HepG2 (cell line): ENCODE data around the gene AUNIP. TPM values are rescaled to one million over a fixed set of nuclear protein-coding genes. Genes with fewer than 3 reads are reported as not detected.

ENCODE experiments used
- ATAC-seq: fragments of 200-7000 bp; cut with Tn5 transposase; 3 replicates; pipeline ENCODE4 v1.9.1; 2020; ENCODE audit warnings: mild to moderate bottlenecking, moderate library complexity
- BruUV-seq: library from RNA; stranded (reverse); fragments of 400-500 nt; replicated peaks from 2 replicates; lab custom pipeline; 2021; lab: Mats Ljungman, UMichigan
- CTCF ChIA-PET: fragments of 300-600 bp; formaldehyde crosslinking; extraction: SDS; loops from one replicate; lab custom pipeline; 2021; ENCODE audit warnings: low total read pairs, inconsistent platforms, low intra/inter-chr PET ratio; lab: Yijun Ruan, JAX
- POLR2A ChIA-PET: fragments of 350-600 bp; sonication (Branson Sonifier 250); formaldehyde crosslinking; loops from one replicate; lab custom pipeline; 2020; ENCODE audit warnings: antibody characterized with exemption, inconsistent platforms; lab: Yijun Ruan, JAX
- DNase-seq: peaks from one replicate; pipeline ENCODE4 v3.0.0-alpha.2; 2015; ENCODE audit warnings: low spot score
- FAIRE-seq: peaks from 3 replicates; lab custom pipeline; 2011; peaks lifted over from hg19 to GRCh38; lab: Jason Lieb, UNC
- H2AFZ ChIP-seq: one replicate; pipeline ENCODE4 v1.6.1; 2011; ENCODE audit warnings: low read length, inconsistent platforms
- H3K27ac ChIP-seq: fragments of 300-600 bp; 3 replicates; pipeline ENCODE4 v1.8.0; 2011; ENCODE audit warnings: mixed run types, mild to moderate bottlenecking, mixed read lengths, low read length, inconsistent platforms; ENCODE audit not compliant: insufficient read depth; ENCODE audit errors: extremely low read length
- H3K27me3 ChIP-seq, 2 experiments: fragments of 200-600 bp in 1 of 2; 2 replicates in 1 of 2; 3 replicates in 1 of 2; pipeline versions ENCODE4 v1.6.0 to v1.8.0; 2011; ENCODE audit warnings: low read length in 2 of 2, mild to moderate bottlenecking in 2 of 2, moderate library complexity in 2 of 2, inconsistent platforms in 1 of 2; ENCODE audit not compliant: insufficient read depth in 2 of 2, control insufficient read depth in 1 of 2
- H3K36me3 ChIP-seq, 2 experiments: fragments of 200-600 bp in 1 of 2; replicated peaks in 1 of 2; 2 replicates in 1 of 2; 3 replicates in 1 of 2; pipeline versions ENCODE4 v1.5.1 to v1.8.0; 2011; ENCODE audit warnings: low read length in 2 of 2, inconsistent platforms in 1 of 2; ENCODE audit not compliant: insufficient read depth in 2 of 2, control insufficient read depth in 1 of 2
- H3K4me1 ChIP-seq: 2 replicates; pipeline ENCODE4 v1.5.1; 2012; ENCODE audit warnings: low read length, inconsistent platforms; ENCODE audit not compliant: insufficient read depth
- H3K4me2 ChIP-seq: 2 replicates; pipeline ENCODE4 v1.6.0; 2011; ENCODE audit warnings: low read depth, low read length, inconsistent platforms
- H3K4me3 ChIP-seq, 3 experiments: fragments of 200-600 bp in 1 of 3; sonication (generic), shearing (Covaris generic) in 1 of 3; replicated peaks in 1 of 3; 2 replicates each; pipeline ENCODE4 v1.5.1; 2011 to 2016; ENCODE audit warnings: low read length in 3 of 3, inconsistent platforms in 2 of 3, low read depth in 2 of 3, mild to moderate bottlenecking in 2 of 3, control low read depth in 1 of 3, mixed read lengths in 1 of 3; ENCODE audit not compliant: insufficient read depth in 1 of 3
- H3K79me2 ChIP-seq: one replicate; pipeline ENCODE4 v1.6.1; 2011; ENCODE audit warnings: low read length, inconsistent platforms; ENCODE audit not compliant: insufficient read depth
- H3K9ac ChIP-seq: 2 replicates; pipeline ENCODE4 v1.6.0; 2011; ENCODE audit warnings: mild to moderate bottlenecking, low read depth, low read length, inconsistent platforms; ENCODE audit not compliant: insufficient read depth
- H3K9me3 ChIP-seq: 2 replicates; pipeline ENCODE4 v1.5.1; 2012; ENCODE audit warnings: mild to moderate bottlenecking, low read length
- H4K20me1 ChIP-seq: 2 replicates; pipeline ENCODE4 v1.6.0; 2011; ENCODE audit warnings: inconsistent platforms, mild to moderate bottlenecking, low read length, moderate library complexity; ENCODE audit not compliant: insufficient read depth
- CREB1 ChIP-seq, 2 experiments: fragments of 450-650 bp in 1 of 2; IDR thresholded peaks; 2 replicates each; pipeline ENCODE4 v1.6.1; 2016 to 2017; ENCODE audit warnings: control low read depth in 1 of 2, mild to moderate bottlenecking in 1 of 2, missing compliant biosample characterization in 1 of 2, missing genetic modification characterization in 1 of 2
- HES4 ChIP-seq: sonication (generic); formaldehyde crosslinking; IDR thresholded peaks from 2 replicates; pipeline ENCODE4 v1.9.0; 2021; ENCODE audit warnings: mild to moderate bottlenecking, missing genetic modification reagents, borderline replicate concordance
- HMG20A ChIP-seq: IDR thresholded peaks from 2 replicates; pipeline ENCODE4 v1.6.1; 2016; ENCODE audit warnings: borderline replicate concordance
- HNF4A ChIP-seq: sonication (generic); formaldehyde crosslinking; IDR thresholded peaks from 2 replicates; pipeline ENCODE4 v1.4.0; 2020; ENCODE audit warnings: missing genetic modification reagents
- JUN ChIP-seq: sonication (generic); formaldehyde crosslinking; IDR thresholded peaks from 2 replicates; pipeline ENCODE4 v1.4.0; 2020; ENCODE audit warnings: mild to moderate bottlenecking, missing genetic modification reagents
- KDM2A ChIP-seq: sonication (generic); formaldehyde crosslinking; IDR thresholded peaks from 2 replicates; pipeline ENCODE4 v1.4.0; 2020; ENCODE audit warnings: low read depth, missing genetic modification reagents, borderline replicate concordance
- KMT2A ChIP-seq: sonication (generic); formaldehyde crosslinking; IDR thresholded peaks from 2 replicates; pipeline ENCODE4 v1.4.0; 2020; ENCODE audit warnings: missing genetic modification reagents
- NCOA5 ChIP-seq: sonication (generic); formaldehyde crosslinking; IDR thresholded peaks from 2 replicates; pipeline ENCODE4 v1.4.0; 2020; ENCODE audit warnings: missing genetic modification reagents
- PATZ1 ChIP-seq: sonication (generic); formaldehyde crosslinking; IDR thresholded peaks from 2 replicates; pipeline ENCODE4 v1.4.0; 2020; ENCODE audit warnings: missing genetic modification reagents
- RFXAP ChIP-seq: sonication (generic); formaldehyde crosslinking; IDR thresholded peaks from 2 replicates; pipeline ENCODE4 v1.4.0; 2020; ENCODE audit warnings: missing genetic modification reagents, borderline replicate concordance
- SALL1 ChIP-seq: sonication (generic); formaldehyde crosslinking; IDR thresholded peaks from 2 replicates; pipeline ENCODE4 v1.8.0; 2022; ENCODE audit warnings: mild to moderate bottlenecking, missing genetic modification reagents
- SAP130 ChIP-seq: IDR thresholded peaks from 2 replicates; pipeline ENCODE4 v1.6.1; 2016; ENCODE audit warnings: low read depth
- SOX6 ChIP-seq, 2 experiments: fragments of 450-650 bp in 1 of 2; sonication (generic) in 1 of 2; formaldehyde crosslinking in 1 of 2; IDR thresholded peaks; 2 replicates each; pipeline versions ENCODE4 v1.4.0 to v1.6.1; 2017 to 2020; ENCODE audit warnings: antibody characterized with exemption in 1 of 2, mild to moderate bottlenecking in 1 of 2, missing genetic modification reagents in 1 of 2
- SRSF1 ChIP-seq: fragments of 200-400 bp; formaldehyde crosslinking; optimal IDR thresholded peaks from 2 replicates; pipeline ENCODE3; 2017; ENCODE audit warnings: mild to moderate bottlenecking, low read depth, low read length, moderate library complexity
- TOPORS ChIP-seq: sonication (generic); formaldehyde crosslinking; IDR thresholded peaks from 2 replicates; pipeline ENCODE4 v1.8.0; 2023; ENCODE audit warnings: mild to moderate bottlenecking, missing genetic modification reagents
- ZMYM3 ChIP-seq: sonication (generic); formaldehyde crosslinking; IDR thresholded peaks from 2 replicates; pipeline ENCODE4 v1.5.1; 2020; ENCODE audit warnings: mild to moderate bottlenecking, missing genetic modification reagents
- ZNF10 ChIP-seq: sonication (generic); formaldehyde crosslinking; IDR thresholded peaks from 2 replicates; pipeline ENCODE4 v1.4.0; 2020; ENCODE audit warnings: mild to moderate bottlenecking, low read depth, missing genetic modification reagents, borderline replicate concordance
- ZNF263 ChIP-seq: sonication (generic); formaldehyde crosslinking; IDR thresholded peaks from 2 replicates; pipeline ENCODE4 v1.4.0; 2020; ENCODE audit warnings: missing genetic modification reagents
- ZNF333 ChIP-seq: sonication (generic); formaldehyde crosslinking; IDR thresholded peaks from 2 replicates; pipeline ENCODE4 v1.4.0; 2020; ENCODE audit warnings: mild to moderate bottlenecking, missing genetic modification reagents, borderline replicate concordance
- ZNF343 ChIP-seq: sonication (generic); formaldehyde crosslinking; IDR thresholded peaks from 2 replicates; pipeline ENCODE4 v1.4.0; 2020; ENCODE audit warnings: mild to moderate bottlenecking, missing genetic modification reagents
- ZNF644 ChIP-seq: IDR thresholded peaks from 2 replicates; pipeline ENCODE4 v1.6.1; 2016; ENCODE audit warnings: low read depth
- WGBS: methylation state at CpG from one replicate; pipeline ENCODE4 v1.1.6; 2017; ENCODE audit warnings: low lambda C conversion rate; 5-methylcytosine and 5-hydroxymethylcytosine counted together
- in situ Hi-C: cut with HindIII; loops from 2 replicates; pipeline ENCODE4 v1.10.0; 2017; ENCODE audit warnings: low pct_unique_long_range_greater_than_20kb; ENCODE audit not compliant: extremely low pct_ligation_motif_present
- intact Hi-C: fragments of 100-400 bp; cut with micrococcal nuclease; formaldehyde crosslinking; loops from one replicate; pipeline ENCODE4 v1.10.0; 2022; ENCODE audit not compliant: unreplicated experiment
- polyA plus RNA-seq, 8 experiments: library from polyadenylated mRNA; depleted of rRNA in 3 of 8; stranded (reverse) in 7 of 8; unstranded in 1 of 8; fragments of >200 nt; fragmentation: Illumina TruSeq in 4 of 8; extraction: Trizol in 4 of 8; gene quantifications; 2 replicates each; pipeline versions ENCODE4 v1.2.1 to v1.2.3, GENCODE V29; 2011 to 2016; ENCODE audit warnings: low read depth in 4 of 8, missing spikeins in 1 of 8, mixed read lengths in 1 of 8; ENCODE audit not compliant: insufficient read depth in 1 of 8
- total RNA-seq, 5 experiments: library from RNA; depleted of rRNA; stranded (reverse); fragments of >200 nt; fragmentation: Illumina TruSeq; extraction: Trizol; gene quantifications; 2 replicates each; pipeline ENCODE4 v1.2.3, GENCODE V29; 2016; ENCODE audit warnings: low read depth in 1 of 5
- TF ChIP-seq, protein P1 (sequence below): IDR thresholded peaks from 2 replicates; pipeline ENCODE4 v1.6.1; 2016; ENCODE audit warnings: missing compliant biosample characterization, missing genetic modification reagents, borderline replicate concordance
- TF ChIP-seq, protein P2 (sequence below): IDR thresholded peaks from 2 replicates; pipeline ENCODE4 v1.6.1; 2016; ENCODE audit warnings: mild to moderate bottlenecking, missing biosample characterization, missing genetic modification reagents

Gene AUNIP
- total and polyA plus RNA-seq, 2 of the 13 experiments (the other 11 are each of a cell fraction or from before 2014, with no cell fraction given): 3.8 to 12.3 TPM

DNA sequence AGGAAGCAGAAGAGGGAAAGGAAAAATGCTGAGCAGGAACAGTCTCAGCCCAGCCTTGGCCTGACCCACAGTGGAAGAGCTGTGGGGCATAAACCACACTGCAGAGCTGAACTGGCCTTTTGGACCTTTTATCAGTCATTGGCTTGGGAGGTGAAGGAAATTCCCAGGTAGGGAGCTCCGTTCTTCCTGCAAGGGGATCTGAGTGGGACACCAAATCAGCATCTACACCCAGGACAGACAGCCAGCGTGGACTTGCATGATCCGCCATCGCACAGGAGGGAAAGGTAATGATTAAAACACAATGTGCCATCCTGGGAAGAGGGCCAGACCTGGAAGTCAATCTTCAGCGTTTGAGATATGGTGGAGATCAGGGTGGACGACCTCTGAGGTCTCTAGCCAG lies 40.7 kb downstream of the AUNIP start:
- Histone ChIP-seq H3K27ac (peak overlapping the region; percentile 98), H4K20me1 (peaks cover 4% of the 10 kb centered on the region; the same call in 1 of the 2 replicates), H3K79me2 (peaks cover 26% of the 10 kb centered on the region), H3K27me3 (no peaks in the 10 kb centered on the region; a peak in 1 of 5 replicates), H3K4me1 (peaks cover 28% of the 10 kb centered on the region), H3K4me2 (peak overlapping the region; percentile 95), H3K9me3 (no peaks in the 10 kb centered on the region), H3K36me3 (no peaks in the 10 kb centered on the region; a peak in 1 of 5 replicates), H2AFZ (no peak overlapping the region), H3K4me3 (peak overlapping the region; percentile 90 to 94 (median 94)), H3K9ac (peak overlapping the region; percentile 98)
- intact Hi-C loops (no loop called here), in situ Hi-C loops (loop anchor here (25.0 kb wide), 1 partner anchor 206 kb away; the partner anchor contains the start of gene MAN1C1)
- DNase-seq (peak; percentile 10), FAIRE-seq (no peak), ATAC-seq (no peak)
- no TSS peak for BruUV-seq
- 0% methylated on average over 6 of the region's 6 CpGs for WGBS
- CTCF ChIA-PET: no interaction called here
- POLR2A ChIA-PET: interaction anchor here (1.0 to 3.3 kb wide), 3 partner anchors 9 to 179 kb away, joined by 3 to 20 read pairs (median 10); partner anchors contain the start of gene PAFAH2
- TF ChIP-seq HMG20A (CRISPR knock-in tag) (no peak), KDM2A (CRISPR knock-in tag) (peak; percentile 28; the same call in 1 of the 2 replicates), HES4 (CRISPR knock-in tag) (no peak), SOX6 (IDR thresholded peaks at IDR 0.05) (no peak), SOX6 (CRISPR knock-in tag; IDR thresholded peaks at IDR 0.05) (no peak), CREB1 (IDR thresholded peaks at IDR 0.05) (no peak), CREB1 (CRISPR knock-in tag; IDR thresholded peaks at IDR 0.05) (0 out of 2 replicates have a peak, but pooled peaks have one; percentile 2), KMT2A (CRISPR knock-in tag) (no peak), ZNF263 (CRISPR knock-in tag) (0 out of 2 replicates have a peak, but pooled peaks have one; percentile 3), SAP130 (CRISPR knock-in tag) (0 out of 2 replicates have a peak, but pooled peaks have one; percentile 18), ZMYM3 (no peak), SRSF1 (no peak), PATZ1 (CRISPR knock-in tag) (peak; percentile 7; the same call in 1 of the 2 replicates), ZNF644 (peak; percentile 35; the same call in 1 of the 2 replicates), HNF4A (CRISPR knock-in tag) (peak; percentile 70), TOPORS (CRISPR knock-in tag) (no peak), ZNF333 (CRISPR knock-in tag) (no peak), ZNF343 (no peak), SALL1 (0 out of 2 replicates have a peak, but pooled peaks have one; percentile 31), ZNF10 (no peak), JUN (CRISPR knock-in tag) (no peak), RFXAP (CRISPR knock-in tag) (0 out of 2 replicates have a peak, but pooled peaks have one; percentile 22), NCOA5 (CRISPR knock-in tag) (no peak)
- TF ChIP-seq, protein P1, sequence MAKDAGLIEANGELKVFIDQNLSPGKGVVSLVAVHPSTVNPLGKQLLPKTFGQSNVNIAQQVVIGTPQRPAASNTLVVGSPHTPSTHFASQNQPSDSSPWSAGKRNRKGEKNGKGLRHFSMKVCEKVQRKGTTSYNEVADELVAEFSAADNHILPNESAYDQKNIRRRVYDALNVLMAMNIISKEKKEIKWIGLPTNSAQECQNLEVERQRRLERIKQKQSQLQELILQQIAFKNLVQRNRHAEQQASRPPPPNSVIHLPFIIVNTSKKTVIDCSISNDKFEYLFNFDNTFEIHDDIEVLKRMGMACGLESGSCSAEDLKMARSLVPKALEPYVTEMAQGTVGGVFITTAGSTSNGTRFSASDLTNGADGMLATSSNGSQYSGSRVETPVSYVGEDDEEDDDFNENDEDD (CRISPR knock-in tag): peak; percentile 9; the same call in 1 of the 2 replicates
- TF ChIP-seq, protein P2, sequence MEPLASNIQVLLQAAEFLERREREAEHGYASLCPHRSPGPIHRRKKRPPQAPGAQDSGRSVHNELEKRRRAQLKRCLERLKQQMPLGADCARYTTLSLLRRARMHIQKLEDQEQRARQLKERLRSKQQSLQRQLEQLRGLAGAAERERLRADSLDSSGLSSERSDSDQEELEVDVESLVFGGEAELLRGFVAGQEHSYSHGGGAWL (CRISPR knock-in tag): no peak
